ENCODE results near the gene VAMP3. TPM values are rescaled to one million over a fixed set of nuclear protein-coding genes. Genes with fewer than 3 reads are reported as not detected.

VAMP3 gene
- total and polyA plus RNA-seq, 2 donors (not counting 1 experiment from before 2014, with no cell fraction given), result 22.4 to 49.6 TPM

- Histone ChIP-seq H4K20me1 (ENCODE audit: control insufficient read depth, insufficient read depth, low read length, poor library complexity, severe bottlenecking) (no peaks in the 10 kb centered on the region), H3K9ac (ENCODE audit: low read length) (no peak overlapping the region), H3K36me3 (replicated peaks in 1 of 2; ENCODE audit: control extremely low read depth in 1 of 2, control insufficient read depth in 1 of 2, extremely low read depth in 1 of 2, insufficient read depth in 2 of 2, low read length in 1 of 2) (no peaks in the 10 kb centered on the region), H2AFZ (ENCODE audit: insufficient read depth, low read depth, low read length, poor library complexity, severe bottlenecking) (no peak overlapping the region), H3K4me2 (replicated peaks; ENCODE audit: low read depth, low read length, poor library complexity, severe bottlenecking) (no peak overlapping the region), H3K9me3 (ENCODE audit: control extremely low read depth in 1 of 3, control insufficient read depth in 2 of 3, insufficient read depth in 1 of 3, low read length in 2 of 3) (no peaks in the 10 kb centered on the region), H3K4me3 (ENCODE audit: control extremely low read depth in 1 of 5, extremely low read depth in 1 of 5, insufficient read depth in 1 of 5, low read depth in 2 of 5, low read length in 4 of 5) (no peak overlapping the region), H3K27ac (ENCODE audit: low read length in 2 of 2) (no peak overlapping the region), H3K27me3 (replicated peaks in 1 of 4; ENCODE audit: control extremely low read depth in 1 of 4, control insufficient read depth in 3 of 4, insufficient read depth in 4 of 4, low read length in 3 of 4) (no peaks in the 10 kb centered on the region), H3K79me2 (ENCODE audit: control insufficient read depth, insufficient read depth, low read length) (no peaks in the 10 kb centered on the region), H3K4me1 (ENCODE audit: control insufficient read depth in 2 of 2, insufficient read depth in 2 of 2, low read length in 2 of 2) (peaks cover 0 to 7% of the 10 kb centered on the region in 2 donors)
- POLR2A ChIA-PET, result interaction anchor here (0.5 kb wide), 1 partner anchor 103 kb away, joined by 3 read pairs; no protein-coding TSS in a partner anchor
- CTCF ChIA-PET, result interaction anchor here (0.6 to 11.3 kb wide), 7 partner anchors 7 to 1786 kb away, joined by 3 to 504 read pairs (median 17); no protein-coding TSS in a partner anchor
- Mint-ChIP-seq H3K4me3 (no peak overlapping the region), H3K4me1 (peaks cover 4% of the 10 kb centered on the region), H3K27ac (no peak overlapping the region), H3K9me3 (ENCODE audit: insufficient read depth) (no peaks in the 10 kb centered on the region), H3K27me3 (no peaks in the 10 kb centered on the region)
- intact Hi-C loops (cut with micrococcal nuclease), result no loop called here
- TF ChIP-seq EZH2 (IDR thresholded peaks at IDR 0.05; ENCODE audit: borderline replicate concordance, insufficient read depth, low read depth, low read length, poor library complexity, severe bottlenecking), result no peak
- TF ChIP-seq, protein P1, sequence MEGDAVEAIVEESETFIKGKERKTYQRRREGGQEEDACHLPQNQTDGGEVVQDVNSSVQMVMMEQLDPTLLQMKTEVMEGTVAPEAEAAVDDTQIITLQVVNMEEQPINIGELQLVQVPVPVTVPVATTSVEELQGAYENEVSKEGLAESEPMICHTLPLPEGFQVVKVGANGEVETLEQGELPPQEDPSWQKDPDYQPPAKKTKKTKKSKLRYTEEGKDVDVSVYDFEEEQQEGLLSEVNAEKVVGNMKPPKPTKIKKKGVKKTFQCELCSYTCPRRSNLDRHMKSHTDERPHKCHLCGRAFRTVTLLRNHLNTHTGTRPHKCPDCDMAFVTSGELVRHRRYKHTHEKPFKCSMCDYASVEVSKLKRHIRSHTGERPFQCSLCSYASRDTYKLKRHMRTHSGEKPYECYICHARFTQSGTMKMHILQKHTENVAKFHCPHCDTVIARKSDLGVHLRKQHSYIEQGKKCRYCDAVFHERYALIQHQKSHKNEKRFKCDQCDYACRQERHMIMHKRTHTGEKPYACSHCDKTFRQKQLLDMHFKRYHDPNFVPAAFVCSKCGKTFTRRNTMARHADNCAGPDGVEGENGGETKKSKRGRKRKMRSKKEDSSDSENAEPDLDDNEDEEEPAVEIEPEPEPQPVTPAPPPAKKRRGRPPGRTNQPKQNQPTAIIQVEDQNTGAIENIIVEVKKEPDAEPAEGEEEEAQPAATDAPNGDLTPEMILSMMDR (IDR thresholded peaks at IDR 0.05), result no peak
- no peak for DNase-seq
- no peak for ATAC-seq (ENCODE audit: low read depth)
- no CpG with 5 or more reads among the region's 3 CpGs for WGBS (ENCODE audit: insufficient coverage)
Measured at GRCh38 chr1:7754234-7754633, 16.9 kb upstream of the VAMP3 start.

- ChIA-PET CTCF (interaction anchor here (0.7 to 11.3 kb wide), 3 partner anchors 8 to 87 kb away, joined by 4 to 504 read pairs (median 5); no protein-coding TSS in a partner anchor), POLR2A (no interaction called here)
- no peaks in the 10 kb centered on the region for H3K27me3 Mint-ChIP-seq
Measured at GRCh38 chr1:7755448-7755847, 15.6 kb upstream of the VAMP3 start.

More at GRCh38 chr1:7755448-7755847, 15.6 kb upstream of the VAMP3 start:
- no peaks in the 10 kb centered on the region for H3K79me2 ChIP-seq (ENCODE audit: control insufficient read depth, insufficient read depth, low read length)
- DNase-seq (no peak), ATAC-seq (ENCODE audit: low read depth) (no peak)
- no peak overlapping the region for H3K4me3 ChIP-seq (ENCODE audit: control extremely low read depth in 1 of 5, extremely low read depth in 1 of 5, insufficient read depth in 1 of 5, low read depth in 2 of 5, low read length in 4 of 5)
- no peak overlapping the region for H3K9ac ChIP-seq (ENCODE audit: low read length)
- no CpG with 5 or more reads among the region's 1 CpG for WGBS (ENCODE audit: insufficient coverage)
- peaks cover 0 to 7% of the 10 kb centered on the region in 2 donors for H3K4me1 ChIP-seq (ENCODE audit: control insufficient read depth in 2 of 2, insufficient read depth in 2 of 2, low read length in 2 of 2)
- intact Hi-C loops (cut with micrococcal nuclease), result no loop called here
- no peak overlapping the region for H3K27ac Mint-ChIP-seq
- no peak overlapping the region for H2AFZ ChIP-seq (ENCODE audit: insufficient read depth, low read depth, low read length, poor library complexity, severe bottlenecking)
- H3K27ac ChIP-seq (ENCODE audit: low read length in 2 of 2), result no peak overlapping the region
- H3K36me3 ChIP-seq (replicated peaks in 1 of 2; ENCODE audit: control extremely low read depth in 1 of 2, control insufficient read depth in 1 of 2, extremely low read depth in 1 of 2, insufficient read depth in 2 of 2, low read length in 1 of 2), result no peaks in the 10 kb centered on the region
- H3K4me1 Mint-ChIP-seq, result peaks cover 4% of the 10 kb centered on the region
- H3K9me3 ChIP-seq (ENCODE audit: control extremely low read depth in 1 of 3, control insufficient read depth in 2 of 3, insufficient read depth in 1 of 3, low read length in 2 of 3), result no peaks in the 10 kb centered on the region
- H4K20me1 ChIP-seq (ENCODE audit: control insufficient read depth, insufficient read depth, low read length, poor library complexity, severe bottlenecking), result no peaks in the 10 kb centered on the region
- no peak overlapping the region for H3K4me2 ChIP-seq (replicated peaks; ENCODE audit: low read depth, low read length, poor library complexity, severe bottlenecking)
- no peaks in the 10 kb centered on the region for H3K27me3 ChIP-seq (replicated peaks in 1 of 4; ENCODE audit: control extremely low read depth in 1 of 4, control insufficient read depth in 3 of 4, insufficient read depth in 4 of 4, low read length in 3 of 4)
- TF ChIP-seq EZH2 (IDR thresholded peaks at IDR 0.05; ENCODE audit: borderline replicate concordance, insufficient read depth, low read depth, low read length, poor library complexity, severe bottlenecking), result no peak
- TF ChIP-seq, protein P1 (IDR thresholded peaks at IDR 0.05), result no peak
- H3K9me3 Mint-ChIP-seq (ENCODE audit: insufficient read depth), result no peaks in the 10 kb centered on the region
- no peak overlapping the region for H3K4me3 Mint-ChIP-seq
